Endothelial cell of umbilical vein (primary cell): ENCODE results near the gene LRIT2.
"Not testable (repeated sequence)": the region's sequence is repeated elsewhere in the genome, so short reads cannot be mapped to it uniquely, and the experiment has no call there.

Experiments used
- EZH2 ChIP-seq: IDR thresholded peaks from 2 replicates; pipeline ENCODE4 v1.6.1; 2012; ENCODE audit warnings: borderline replicate concordance, low read depth, mild to moderate bottlenecking, moderate library complexity, low read length, inconsistent platforms; ENCODE audit not compliant: severe bottlenecking
- JUN ChIP-seq: IDR thresholded peaks from 2 replicates; pipeline ENCODE4 v1.6.1; 2011; ENCODE audit warnings: borderline replicate concordance, low read depth; ENCODE audit not compliant: insufficient read length, insufficient read depth
- POLR2A ChIP-seq: IDR thresholded peaks from 2 replicates; pipeline ENCODE4 v1.6.1; 2012; ENCODE audit warnings: low read depth, mild to moderate bottlenecking, control low read depth, low read length
- POLR2AphosphoS5 ChIP-seq: IDR thresholded peaks from 2 replicates; pipeline ENCODE4 v1.6.1; 2012; ENCODE audit warnings: low read depth, mild to moderate bottlenecking, control low read depth, low read length, moderate library complexity; ENCODE audit not compliant: insufficient read depth
- TF ChIP-seq, protein P1 (sequence below), 2 donors: IDR thresholded peaks; 1 replicate in 1 of 2; 2 replicates in 1 of 2; pipeline ENCODE4 v1.5.1; 2011; ENCODE audit warnings: low read length in 2 of 2, mild to moderate bottlenecking in 2 of 2, moderate library complexity in 2 of 2, control low read depth in 1 of 2, inconsistent platforms in 1 of 2, low read depth in 1 of 2; ENCODE audit not compliant: insufficient read depth in 1 of 2; ENCODE audit errors: extremely low read depth in 1 of 2
- TF ChIP-seq, protein P2 (sequence below): IDR thresholded peaks from 2 replicates; pipeline ENCODE4 v1.6.1; 2011; ENCODE audit not compliant: insufficient read depth, insufficient read length

DNA sequence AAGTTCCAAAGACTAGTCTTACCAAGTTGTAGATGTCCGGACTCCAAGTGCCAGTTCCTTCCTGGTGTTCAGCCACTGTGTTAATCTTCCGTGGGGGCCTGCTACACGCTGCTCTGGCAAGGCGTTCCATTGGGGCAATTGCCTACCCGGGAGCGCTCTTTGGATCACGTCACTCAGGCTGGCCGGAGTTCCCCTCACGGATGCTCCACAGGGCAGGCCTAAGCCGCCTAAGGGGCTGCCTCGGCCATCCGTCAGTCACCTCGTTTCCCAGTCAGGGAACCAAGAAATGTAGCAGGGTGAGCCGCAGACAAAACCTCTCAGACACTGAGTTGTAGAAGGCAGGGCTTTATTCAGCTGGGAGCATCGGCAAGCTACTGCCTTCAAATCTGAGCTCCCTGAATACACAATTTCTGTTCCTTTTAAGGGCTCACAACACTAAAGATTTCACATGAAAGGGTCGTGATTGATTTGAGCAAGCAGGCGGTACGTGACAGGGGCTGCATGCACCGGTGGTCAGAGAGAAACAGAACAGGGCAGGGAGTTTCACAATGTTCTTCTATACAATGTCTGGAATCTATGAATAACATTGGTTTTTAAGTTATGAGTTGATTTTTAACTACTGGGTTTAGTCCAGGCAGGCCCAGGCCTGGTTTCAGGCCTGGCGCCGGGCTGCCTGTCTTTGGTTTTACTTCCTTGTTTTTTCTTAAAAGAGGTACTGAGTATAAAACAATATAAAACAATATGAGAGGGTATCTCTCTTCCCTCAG lies 53.5 kb downstream of the LRIT2 start:
- TF ChIP-seq, protein P1, sequence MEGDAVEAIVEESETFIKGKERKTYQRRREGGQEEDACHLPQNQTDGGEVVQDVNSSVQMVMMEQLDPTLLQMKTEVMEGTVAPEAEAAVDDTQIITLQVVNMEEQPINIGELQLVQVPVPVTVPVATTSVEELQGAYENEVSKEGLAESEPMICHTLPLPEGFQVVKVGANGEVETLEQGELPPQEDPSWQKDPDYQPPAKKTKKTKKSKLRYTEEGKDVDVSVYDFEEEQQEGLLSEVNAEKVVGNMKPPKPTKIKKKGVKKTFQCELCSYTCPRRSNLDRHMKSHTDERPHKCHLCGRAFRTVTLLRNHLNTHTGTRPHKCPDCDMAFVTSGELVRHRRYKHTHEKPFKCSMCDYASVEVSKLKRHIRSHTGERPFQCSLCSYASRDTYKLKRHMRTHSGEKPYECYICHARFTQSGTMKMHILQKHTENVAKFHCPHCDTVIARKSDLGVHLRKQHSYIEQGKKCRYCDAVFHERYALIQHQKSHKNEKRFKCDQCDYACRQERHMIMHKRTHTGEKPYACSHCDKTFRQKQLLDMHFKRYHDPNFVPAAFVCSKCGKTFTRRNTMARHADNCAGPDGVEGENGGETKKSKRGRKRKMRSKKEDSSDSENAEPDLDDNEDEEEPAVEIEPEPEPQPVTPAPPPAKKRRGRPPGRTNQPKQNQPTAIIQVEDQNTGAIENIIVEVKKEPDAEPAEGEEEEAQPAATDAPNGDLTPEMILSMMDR (IDR thresholded peaks at IDR 0.05; ENCODE audit: extremely low read depth in 1 of 2, insufficient read depth in 1 of 2, low read depth in 1 of 2, low read length in 2 of 2): not testable (repeated sequence)
- not testable (repeated sequence) for TF ChIP-seq POLR2AphosphoS5, POLR2A, EZH2, JUN
- TF ChIP-seq, protein P2, sequence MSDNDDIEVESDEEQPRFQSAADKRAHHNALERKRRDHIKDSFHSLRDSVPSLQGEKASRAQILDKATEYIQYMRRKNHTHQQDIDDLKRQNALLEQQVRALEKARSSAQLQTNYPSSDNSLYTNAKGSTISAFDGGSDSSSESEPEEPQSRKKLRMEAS: not testable (repeated sequence)
